GM23338 (cell line): ENCODE measurements around the gene MCMBP.

Source experiments
- CREB1 ChIP-seq: fragments of 250-450 bp; sonication (Bioruptor Pico); IDR thresholded peaks from 2 replicates; pipeline ENCODE4 v1.5.0; 2020; ENCODE audit warnings: low read depth, mild to moderate bottlenecking, moderate library complexity
- CTCF ChIP-seq, 2 experiments: fragments of 200-600 bp in 1 of 2; sonication (generic) in 1 of 2; conservative IDR thresholded peaks; 2 replicates each; pipeline versions ENCODE4 v1.5.1 to v1.6.1; 2016 to 2017; ENCODE audit warnings: antibody characterized with exemption in 2 of 2, low read depth in 2 of 2, mild to moderate bottlenecking in 2 of 2, moderate library complexity in 1 of 2
- ETS1 ChIP-seq: IDR thresholded peaks from 2 replicates; pipeline ENCODE4 v1.6.1; 2016; ENCODE audit warnings: antibody characterized with exemption
- EZH2 ChIP-seq: fragments of 200-600 bp; sonication (generic); IDR thresholded peaks from one replicate; pipeline ENCODE4 v1.8.0; 2017; ENCODE audit warnings: antibody characterized with exemption, mild to moderate bottlenecking, low read depth; ENCODE audit not compliant: unreplicated experiment
- EZH2phosphoT487 ChIP-seq: fragments of 200-600 bp; sonication (generic); IDR thresholded peaks from one replicate; pipeline ENCODE4 v1.8.1; 2018; ENCODE audit warnings: antibody characterized with exemption; ENCODE audit not compliant: unreplicated experiment
- POLR2AphosphoS5 ChIP-seq: IDR thresholded peaks from 2 replicates; pipeline ENCODE4 v1.6.1; 2016; ENCODE audit warnings: antibody characterized with exemption, low read depth
- TF ChIP-seq, protein P1 (sequence below): IDR thresholded peaks from one replicate; pipeline ENCODE4 v1.6.1; 2018; ENCODE audit warnings: antibody characterized with exemption; ENCODE audit not compliant: unreplicated experiment

- TF ChIP-seq EZH2 (no peak), CTCF (conservative IDR thresholded peaks at IDR 0.05; ENCODE audit: low read depth in 2 of 2) (no peak), CREB1 (CRISPR knock-in tag) (no peak), EZH2phosphoT487 (no peak), POLR2AphosphoS5 (no peak), ETS1 (no peak)
- TF ChIP-seq, protein P1, sequence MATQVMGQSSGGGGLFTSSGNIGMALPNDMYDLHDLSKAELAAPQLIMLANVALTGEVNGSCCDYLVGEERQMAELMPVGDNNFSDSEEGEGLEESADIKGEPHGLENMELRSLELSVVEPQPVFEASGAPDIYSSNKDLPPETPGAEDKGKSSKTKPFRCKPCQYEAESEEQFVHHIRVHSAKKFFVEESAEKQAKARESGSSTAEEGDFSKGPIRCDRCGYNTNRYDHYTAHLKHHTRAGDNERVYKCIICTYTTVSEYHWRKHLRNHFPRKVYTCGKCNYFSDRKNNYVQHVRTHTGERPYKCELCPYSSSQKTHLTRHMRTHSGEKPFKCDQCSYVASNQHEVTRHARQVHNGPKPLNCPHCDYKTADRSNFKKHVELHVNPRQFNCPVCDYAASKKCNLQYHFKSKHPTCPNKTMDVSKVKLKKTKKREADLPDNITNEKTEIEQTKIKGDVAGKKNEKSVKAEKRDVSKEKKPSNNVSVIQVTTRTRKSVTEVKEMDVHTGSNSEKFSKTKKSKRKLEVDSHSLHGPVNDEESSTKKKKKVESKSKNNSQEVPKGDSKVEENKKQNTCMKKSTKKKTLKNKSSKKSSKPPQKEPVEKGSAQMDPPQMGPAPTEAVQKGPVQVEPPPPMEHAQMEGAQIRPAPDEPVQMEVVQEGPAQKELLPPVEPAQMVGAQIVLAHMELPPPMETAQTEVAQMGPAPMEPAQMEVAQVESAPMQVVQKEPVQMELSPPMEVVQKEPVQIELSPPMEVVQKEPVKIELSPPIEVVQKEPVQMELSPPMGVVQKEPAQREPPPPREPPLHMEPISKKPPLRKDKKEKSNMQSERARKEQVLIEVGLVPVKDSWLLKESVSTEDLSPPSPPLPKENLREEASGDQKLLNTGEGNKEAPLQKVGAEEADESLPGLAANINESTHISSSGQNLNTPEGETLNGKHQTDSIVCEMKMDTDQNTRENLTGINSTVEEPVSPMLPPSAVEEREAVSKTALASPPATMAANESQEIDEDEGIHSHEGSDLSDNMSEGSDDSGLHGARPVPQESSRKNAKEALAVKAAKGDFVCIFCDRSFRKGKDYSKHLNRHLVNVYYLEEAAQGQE, result no peak
Measured at GRCh38 chr10:119782981-119783664, 89.5 kb downstream of the MCMBP start.
